Measurements from ENCODE around the gene DRAM1.

- no peak for TF ChIP-seq CTCF (conservative IDR thresholded peaks at IDR 0.05 in 1 of 2, IDR thresholded peaks at IDR 0.05 in 1 of 2; ENCODE audit: low read depth in 1 of 2, low read length in 2 of 2)
- TF ChIP-seq EZH2 (IDR thresholded peaks at IDR 0.05; ENCODE audit: low read length, missing control alignments): no peak
Measured at GRCh38 chr12:101929365-101930041, 52.1 kb downstream of the DRAM1 start.

All from fibroblast of lung (primary cell).